ENCODE data around the gene CASP8. TPM values are rescaled to one million over a fixed set of nuclear protein-coding genes. Genes with fewer than 3 reads are reported as not detected.
A peak's percentile ranks its signal among the peaks of the same experiment; 100 is the strongest.

CASP8 gene
- total and polyA plus RNA-seq, 9 donors, result 6.7 to 20.2 (median 12.6) TPM

- no peak for DNase-seq
- Histone ChIP-seq H3K4me1 (ENCODE audit: insufficient read depth) (peaks cover 9% of the 10 kb centered on the region), H3K27ac (peak overlapping the region in 1 of 2 donors; percentile 78), H3K27me3 (no peaks in the 10 kb centered on the region), H3K9me3 (no peaks in the 10 kb centered on the region), H3K4me3 (peak overlapping the region; percentile 72), H3K36me3 (no peaks in the 10 kb centered on the region)
- TF ChIP-seq POLR2A (IDR thresholded peaks at IDR 0.05) (no peak), CTCF (IDR thresholded peaks at IDR 0.05) (no peak), EP300 (IDR thresholded peaks at IDR 0.05) (no peak)
- intact Hi-C loops (cut with DNase I), result no loop called here
- 10 to 18% (median 17%) methylated on average over 12 of the region's 12 CpGs for WGBS, 3 donors
These were observed 2.9 kb upstream of the CASP8 start for GRCh38 chr2:201257381-201257955.

- DNase-seq, result peak; percentile 45 to 64 (median 53)
- Histone ChIP-seq H3K27ac (peak overlapping the region; percentile 37 to 78), H3K9me3 (no peaks in the 10 kb centered on the region), H3K4me3 (peak overlapping the region; percentile 72), H3K4me1 (ENCODE audit: insufficient read depth) (peaks cover 9% of the 10 kb centered on the region), H3K36me3 (no peaks in the 10 kb centered on the region), H3K27me3 (no peaks in the 10 kb centered on the region)
- intact Hi-C loops (cut with DNase I), result no loop called here
- WGBS, 3 donors, result 0% methylated on average over 10 of the region's 10 CpGs
- TF ChIP-seq EP300 (IDR thresholded peaks at IDR 0.05), result no peak
- TF ChIP-seq CTCF (IDR thresholded peaks at IDR 0.05), result no peak
- no peak for TF ChIP-seq POLR2A (IDR thresholded peaks at IDR 0.05)
These were observed 2.2 kb upstream of the CASP8 start for GRCh38 chr2:201257956-201258665.

- no peak for DNase-seq
- TF ChIP-seq POLR2A (IDR thresholded peaks at IDR 0.05) (no peak), EP300 (IDR thresholded peaks at IDR 0.05) (no peak), CTCF (IDR thresholded peaks at IDR 0.05) (no peak)
These were observed 1.4 kb upstream of the CASP8 start for GRCh38 chr2:201258666-201259615.

GRCh38 chr2:201261471-201261870 lies 1.1 kb downstream of the CASP8 start:
- intact Hi-C loops (cut with DNase I), result no loop called here
- Histone ChIP-seq H3K9me3 (no peaks in the 10 kb centered on the region), H3K27me3 (no peaks in the 10 kb centered on the region), H3K4me3 (no peak overlapping the region), H3K4me1 (ENCODE audit: insufficient read depth) (peaks cover 7% of the 10 kb centered on the region), H3K36me3 (no peaks in the 10 kb centered on the region), H3K27ac (no peak overlapping the region)
- TF ChIP-seq POLR2A (IDR thresholded peaks at IDR 0.05), result no peak
- no peak for TF ChIP-seq CTCF (IDR thresholded peaks at IDR 0.05)
- TF ChIP-seq EP300 (IDR thresholded peaks at IDR 0.05), result no peak
- no peak for DNase-seq
- WGBS, 3 donors, result 79 to 85% (median 81%) methylated on average over 9 of the region's 9 CpGs

More at GRCh38 chr2:201258666-201259615, 1.4 kb upstream of the CASP8 start:
- intact Hi-C loops (cut with DNase I), result no loop called here
- Histone ChIP-seq H3K27ac (peak overlapping the region; percentile 37 to 78), H3K36me3 (no peaks in the 10 kb centered on the region), H3K4me3 (peak overlapping the region; percentile 72), H3K27me3 (no peaks in the 10 kb centered on the region), H3K4me1 (ENCODE audit: insufficient read depth) (peaks cover 9% of the 10 kb centered on the region), H3K9me3 (no peaks in the 10 kb centered on the region)
- WGBS, 3 donors, result 27 to 29% (median 28%) methylated on average over 15 of the region's 15 CpGs
